ENCODE results near the gene GPI. TPM values are rescaled to one million over a fixed set of nuclear protein-coding genes. Genes with fewer than 3 reads are reported as not detected.

GPI gene
- total and polyA plus RNA-seq, 9 of the 15 experiments (the other 6 are each of a cell fraction or from before 2014, with no cell fraction given) = 88.3 to 358 (median 122) TPM

DNA sequence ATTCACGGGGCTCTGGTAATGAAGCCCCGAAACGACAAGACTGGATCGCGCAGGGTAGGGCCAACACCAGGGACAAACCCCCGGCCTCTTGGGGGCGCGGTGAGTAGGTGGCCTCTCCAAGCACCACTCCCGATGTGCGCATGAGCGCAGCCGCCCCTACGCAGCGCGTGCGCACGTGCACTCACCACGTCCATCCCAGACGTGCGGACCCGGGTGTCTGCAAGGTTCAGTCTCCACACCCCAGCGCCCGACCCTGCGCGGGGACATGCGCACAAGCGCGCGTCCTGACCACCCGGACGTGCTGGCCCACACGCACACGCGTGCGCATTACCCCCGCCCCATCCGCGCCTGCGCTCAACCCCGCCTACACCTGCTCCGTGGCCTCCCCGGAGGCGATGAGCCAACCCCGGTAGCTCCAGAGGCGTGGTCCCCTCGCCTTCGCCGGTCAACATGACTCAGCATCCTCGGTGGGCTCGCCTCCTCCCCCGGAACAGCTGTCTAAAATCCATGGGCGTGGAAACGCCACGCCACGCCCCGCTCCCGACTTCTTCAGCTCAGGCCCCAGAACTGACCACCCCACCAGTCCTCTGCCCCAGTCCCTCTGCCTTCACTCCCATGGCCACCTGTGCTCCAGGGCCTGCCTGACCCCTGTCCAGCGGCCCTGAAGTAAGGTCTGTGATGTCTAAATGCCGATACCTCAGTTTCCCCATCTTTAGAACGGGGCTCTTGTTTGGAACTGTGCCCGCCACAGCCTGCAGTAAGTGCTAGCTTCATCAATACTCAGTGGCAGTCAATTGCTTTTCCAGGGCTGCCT, 5.6 kb upstream of the GPI start (continued):
- TF ChIP-seq XRCC5 (IDR thresholded peaks at IDR 0.05; ENCODE audit: low read depth, low read length) (no peak), HOXB6 (CRISPR knock-in tag; IDR thresholded peaks at IDR 0.05; ENCODE audit: borderline replicate concordance) (no peak), ESRRB (CRISPR knock-in tag; IDR thresholded peaks at IDR 0.05; ENCODE audit: borderline replicate concordance) (no peak), ZNF282 (CRISPR knock-in tag; IDR thresholded peaks at IDR 0.05) (no peak), CSDE1 (IDR thresholded peaks at IDR 0.05) (no peak), FOXP1 (CRISPR knock-in tag; IDR thresholded peaks at IDR 0.05) (peak; percentile 66; the same call in 1 of the 2 replicates), KLF16 (IDR thresholded peaks at IDR 0.05) (no peak), ZNF280B (CRISPR knock-in tag; IDR thresholded peaks at IDR 0.05) (no peak), CBX1 (IDR thresholded peaks at IDR 0.05; ENCODE audit: low read depth) (0 out of 2 replicates have a peak, but pooled peaks have one; percentile 20), ETV6 (IDR thresholded peaks at IDR 0.05; ENCODE audit: borderline replicate concordance in 1 of 2, low read depth in 2 of 2, low read length in 1 of 2) (0 out of 4 replicates have a peak, but pooled peaks of 1 of the 2 experiments have one; percentile 7), ETV6 (CRISPR knock-in tag; IDR thresholded peaks at IDR 0.05; ENCODE audit: borderline replicate concordance) (no peak), SRSF9 (IDR thresholded peaks at IDR 0.05; ENCODE audit: borderline replicate concordance, low read depth, low read length) (no peak), TCF7 (IDR thresholded peaks at IDR 0.05; ENCODE audit: borderline replicate concordance) (no peak), TAF9B (IDR thresholded peaks at IDR 0.05; ENCODE audit: partially characterized antibody) (peak; percentile 98), GABPB2 (CRISPR knock-in tag; conservative IDR thresholded peaks at IDR 0.05) (no peak)
- TF ChIP-seq, protein P1, sequence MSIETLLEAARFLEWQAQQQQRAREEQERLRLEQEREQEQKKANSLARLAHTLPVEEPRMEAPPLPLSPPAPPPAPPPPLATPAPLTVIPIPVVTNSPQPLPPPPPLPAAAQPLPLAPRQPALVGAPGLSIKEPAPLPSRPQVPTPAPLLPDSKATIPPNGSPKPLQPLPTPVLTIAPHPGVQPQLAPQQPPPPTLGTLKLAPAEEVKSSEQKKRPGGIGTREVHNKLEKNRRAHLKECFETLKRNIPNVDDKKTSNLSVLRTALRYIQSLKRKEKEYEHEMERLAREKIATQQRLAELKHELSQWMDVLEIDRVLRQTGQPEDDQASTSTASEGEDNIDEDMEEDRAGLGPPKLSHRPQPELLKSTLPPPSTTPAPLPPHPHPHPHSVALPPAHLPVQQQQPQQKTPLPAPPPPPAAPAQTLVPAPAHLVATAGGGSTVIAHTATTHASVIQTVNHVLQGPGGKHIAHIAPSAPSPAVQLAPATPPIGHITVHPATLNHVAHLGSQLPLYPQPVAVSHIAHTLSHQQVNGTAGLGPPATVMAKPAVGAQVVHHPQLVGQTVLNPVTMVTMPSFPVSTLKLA (conservative IDR thresholded peaks at IDR 0.05) = peak; percentile 92 to 96
- TF ChIP-seq, protein P2, sequence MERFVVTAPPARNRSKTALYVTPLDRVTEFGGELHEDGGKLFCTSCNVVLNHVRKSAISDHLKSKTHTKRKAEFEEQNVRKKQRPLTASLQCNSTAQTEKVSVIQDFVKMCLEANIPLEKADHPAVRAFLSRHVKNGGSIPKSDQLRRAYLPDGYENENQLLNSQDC (CRISPR knock-in tag; IDR thresholded peaks at IDR 0.05) = no peak
- TF ChIP-seq, protein P3, sequence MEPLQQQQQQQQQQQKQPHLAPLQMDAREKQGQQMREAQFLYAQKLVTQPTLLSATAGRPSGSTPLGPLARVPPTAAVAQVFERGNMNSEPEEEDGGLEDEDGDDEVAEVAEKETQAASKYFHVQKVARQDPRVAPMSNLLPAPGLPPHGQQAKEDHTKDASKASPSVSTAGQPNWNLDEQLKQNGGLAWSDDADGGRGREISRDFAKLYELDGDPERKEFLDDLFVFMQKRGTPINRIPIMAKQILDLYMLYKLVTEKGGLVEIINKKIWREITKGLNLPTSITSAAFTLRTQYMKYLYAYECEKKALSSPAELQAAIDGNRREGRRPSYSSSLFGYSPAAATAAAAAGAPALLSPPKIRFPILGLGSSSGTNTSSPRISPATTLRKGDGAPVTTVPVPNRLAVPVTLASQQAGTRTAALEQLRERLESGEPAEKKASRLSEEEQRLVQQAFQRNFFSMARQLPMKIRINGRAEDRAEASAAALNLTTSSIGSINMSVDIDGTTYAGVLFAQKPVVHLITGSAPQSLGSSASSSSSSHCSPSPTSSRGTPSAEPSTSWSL (CRISPR knock-in tag; IDR thresholded peaks at IDR 0.05; ENCODE audit: borderline replicate concordance) = no peak
- TF ChIP-seq, protein P4, sequence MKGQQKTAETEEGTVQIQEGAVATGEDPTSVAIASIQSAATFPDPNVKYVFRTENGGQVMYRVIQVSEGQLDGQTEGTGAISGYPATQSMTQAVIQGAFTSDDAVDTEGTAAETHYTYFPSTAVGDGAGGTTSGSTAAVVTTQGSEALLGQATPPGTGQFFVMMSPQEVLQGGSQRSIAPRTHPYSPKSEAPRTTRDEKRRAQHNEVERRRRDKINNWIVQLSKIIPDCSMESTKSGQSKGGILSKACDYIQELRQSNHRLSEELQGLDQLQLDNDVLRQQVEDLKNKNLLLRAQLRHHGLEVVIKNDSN (CRISPR knock-in tag; IDR thresholded peaks at IDR 0.05) = peak; percentile 77
- TF ChIP-seq, protein P5, sequence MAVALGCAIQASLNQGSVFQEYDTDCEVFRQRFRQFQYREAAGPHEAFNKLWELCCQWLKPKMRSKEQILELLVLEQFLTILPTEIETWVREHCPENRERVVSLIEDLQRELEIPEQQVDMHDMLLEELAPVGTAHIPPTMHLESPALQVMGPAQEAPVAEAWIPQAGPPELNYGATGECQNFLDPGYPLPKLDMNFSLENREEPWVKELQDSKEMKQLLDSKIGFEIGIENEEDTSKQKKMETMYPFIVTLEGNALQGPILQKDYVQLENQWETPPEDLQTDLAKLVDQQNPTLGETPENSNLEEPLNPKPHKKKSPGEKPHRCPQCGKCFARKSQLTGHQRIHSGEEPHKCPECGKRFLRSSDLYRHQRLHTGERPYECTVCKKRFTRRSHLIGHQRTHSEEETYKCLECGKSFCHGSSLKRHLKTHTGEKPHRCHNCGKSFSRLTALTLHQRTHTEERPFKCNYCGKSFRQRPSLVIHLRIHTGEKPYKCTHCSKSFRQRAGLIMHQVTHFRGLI (CRISPR knock-in tag; IDR thresholded peaks at IDR 0.05) = no peak

Data from K562 (cell line).